KMS-11 (cell line): ENCODE data around the gene CCL1.

Experiments used
- H2AFZ ChIP-seq: fragments of 200-600 bp; sonication (generic); 2 replicates; pipeline ENCODE4 v1.6.1; 2016; ENCODE audit warnings: antibody characterized with exemption, mixed run types, low read depth
- H3K27ac ChIP-seq: fragments of 200-600 bp; sonication (generic); 2 replicates; pipeline ENCODE4 v1.6.1; 2016; ENCODE audit warnings: mild to moderate bottlenecking, mixed run types
- H3K27me3 ChIP-seq: fragments of 200-600 bp; sonication (generic); 2 replicates; pipeline ENCODE4 v1.6.1; 2017; ENCODE audit warnings: mild to moderate bottlenecking, low read depth, mixed run types, moderate library complexity; ENCODE audit not compliant: insufficient read depth
- H3K36me3 ChIP-seq: fragments of 200-600 bp; sonication (generic); 2 replicates; pipeline ENCODE4 v1.6.1; 2017; ENCODE audit warnings: mild to moderate bottlenecking, mixed run types; ENCODE audit not compliant: insufficient read depth
- H3K4me1 ChIP-seq: fragments of 200-600 bp; sonication (generic); 2 replicates; pipeline ENCODE4 v1.6.1; 2016; ENCODE audit warnings: mild to moderate bottlenecking, low read depth, mixed run types; ENCODE audit not compliant: poor library complexity, severe bottlenecking
- H3K4me2 ChIP-seq: fragments of 200-600 bp; sonication (generic); 2 replicates; pipeline ENCODE4 v1.7.0; 2016; ENCODE audit warnings: mild to moderate bottlenecking, mixed run types
- H3K4me3 ChIP-seq: fragments of 200-600 bp; sonication (generic); IDR thresholded peaks from 2 replicates; pipeline ENCODE4 v1.6.1; 2017; ENCODE audit warnings: low read depth, low read length, mixed read lengths; ENCODE audit not compliant: insufficient read depth
- H3K79me2 ChIP-seq: fragments of 200-600 bp; sonication (generic); 2 replicates; pipeline ENCODE4 v1.6.1; 2016; ENCODE audit warnings: low read depth, mixed run types; ENCODE audit not compliant: insufficient read depth
- H3K9ac ChIP-seq: fragments of 200-600 bp; sonication (generic); 2 replicates; pipeline ENCODE4 v1.6.1; 2016; ENCODE audit warnings: mild to moderate bottlenecking, mixed run types
- H4K20me1 ChIP-seq: fragments of 200-600 bp; sonication (generic); 2 replicates; pipeline ENCODE4 v1.6.1; 2016; ENCODE audit warnings: mild to moderate bottlenecking, mixed run types; ENCODE audit not compliant: insufficient read depth
- TF ChIP-seq, protein P1 (sequence below): fragments of 200-600 bp; sonication (generic); conservative IDR thresholded peaks from 2 replicates; pipeline ENCODE4 v1.6.1; 2017; ENCODE audit warnings: low read depth, mild to moderate bottlenecking, antibody characterized with exemption, low read length, moderate library complexity, mixed read lengths

The CCL1 gene

DNA sequence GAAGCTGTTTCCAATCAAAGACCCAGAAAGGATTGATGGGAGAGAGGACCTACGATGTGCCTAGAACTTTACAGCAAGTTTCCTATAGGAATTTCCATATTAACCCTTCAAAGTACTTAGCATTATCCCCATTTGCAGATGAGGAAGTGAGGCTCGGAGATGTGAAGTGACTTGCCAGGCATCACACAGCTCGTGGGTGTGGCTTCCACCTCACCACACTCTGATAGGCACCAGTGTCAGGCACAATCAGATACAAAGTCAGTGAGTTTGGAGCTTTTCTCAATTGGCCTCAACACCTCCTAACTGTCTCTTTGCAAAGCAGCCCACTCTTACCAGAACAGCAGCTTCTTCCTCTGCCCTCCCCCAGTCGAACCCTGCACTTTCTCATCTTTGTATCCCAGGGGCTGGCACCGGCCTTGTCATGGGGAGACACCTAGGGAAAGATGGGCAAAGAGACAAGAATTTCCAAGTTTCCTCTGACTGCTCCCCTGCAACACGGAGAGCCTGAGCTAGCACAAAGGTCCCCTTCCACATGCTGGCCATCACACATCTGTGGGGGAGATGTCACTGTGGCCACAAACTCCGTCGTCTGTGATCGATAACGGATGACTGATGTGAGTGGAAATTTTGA, 37.4 kb upstream of the CCL1 start:
- Histone ChIP-seq H3K36me3 (no peaks in the 10 kb centered on the region), H3K79me2 (no peaks in the 10 kb centered on the region), H3K27me3 (no peaks in the 10 kb centered on the region), H3K4me1 (peaks cover 24% of the 10 kb centered on the region), H2AFZ (no peak overlapping the region), H3K4me2 (no peak overlapping the region), H3K9ac (no peak overlapping the region), H3K27ac (no peak overlapping the region), H3K4me3 (no peak overlapping the region), H4K20me1 (no peaks in the 10 kb centered on the region)
- TF ChIP-seq, protein P1, sequence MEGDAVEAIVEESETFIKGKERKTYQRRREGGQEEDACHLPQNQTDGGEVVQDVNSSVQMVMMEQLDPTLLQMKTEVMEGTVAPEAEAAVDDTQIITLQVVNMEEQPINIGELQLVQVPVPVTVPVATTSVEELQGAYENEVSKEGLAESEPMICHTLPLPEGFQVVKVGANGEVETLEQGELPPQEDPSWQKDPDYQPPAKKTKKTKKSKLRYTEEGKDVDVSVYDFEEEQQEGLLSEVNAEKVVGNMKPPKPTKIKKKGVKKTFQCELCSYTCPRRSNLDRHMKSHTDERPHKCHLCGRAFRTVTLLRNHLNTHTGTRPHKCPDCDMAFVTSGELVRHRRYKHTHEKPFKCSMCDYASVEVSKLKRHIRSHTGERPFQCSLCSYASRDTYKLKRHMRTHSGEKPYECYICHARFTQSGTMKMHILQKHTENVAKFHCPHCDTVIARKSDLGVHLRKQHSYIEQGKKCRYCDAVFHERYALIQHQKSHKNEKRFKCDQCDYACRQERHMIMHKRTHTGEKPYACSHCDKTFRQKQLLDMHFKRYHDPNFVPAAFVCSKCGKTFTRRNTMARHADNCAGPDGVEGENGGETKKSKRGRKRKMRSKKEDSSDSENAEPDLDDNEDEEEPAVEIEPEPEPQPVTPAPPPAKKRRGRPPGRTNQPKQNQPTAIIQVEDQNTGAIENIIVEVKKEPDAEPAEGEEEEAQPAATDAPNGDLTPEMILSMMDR = no peak

DNA sequence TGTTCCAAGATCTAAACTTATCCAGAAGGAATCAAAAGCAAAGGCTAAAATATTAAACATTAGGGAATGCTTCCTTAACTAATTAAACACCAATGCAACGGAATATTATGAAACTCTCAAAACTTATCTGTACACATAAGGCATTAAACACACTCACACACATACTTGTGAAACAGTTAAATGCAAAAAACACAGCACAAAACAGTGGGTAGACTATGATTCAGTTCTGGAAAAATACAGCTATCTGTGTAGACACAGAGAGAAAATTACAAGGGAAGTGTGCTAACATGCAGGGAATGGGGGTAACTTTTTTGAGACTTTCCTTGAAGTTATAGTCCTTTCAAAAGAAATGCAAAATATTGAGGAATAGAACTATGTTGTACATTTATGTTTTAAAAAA, 36.7 kb upstream of the CCL1 start:
- Histone ChIP-seq H4K20me1 (no peaks in the 10 kb centered on the region), H3K4me2 (no peak overlapping the region), H3K27ac (no peak overlapping the region), H3K79me2 (no peaks in the 10 kb centered on the region), H2AFZ (no peak overlapping the region), H3K4me3 (no peak overlapping the region), H3K4me1 (peaks cover 27% of the 10 kb centered on the region), H3K27me3 (no peaks in the 10 kb centered on the region), H3K9ac (no peak overlapping the region), H3K36me3 (no peaks in the 10 kb centered on the region)
- TF ChIP-seq, protein P1 = no peak

DNA sequence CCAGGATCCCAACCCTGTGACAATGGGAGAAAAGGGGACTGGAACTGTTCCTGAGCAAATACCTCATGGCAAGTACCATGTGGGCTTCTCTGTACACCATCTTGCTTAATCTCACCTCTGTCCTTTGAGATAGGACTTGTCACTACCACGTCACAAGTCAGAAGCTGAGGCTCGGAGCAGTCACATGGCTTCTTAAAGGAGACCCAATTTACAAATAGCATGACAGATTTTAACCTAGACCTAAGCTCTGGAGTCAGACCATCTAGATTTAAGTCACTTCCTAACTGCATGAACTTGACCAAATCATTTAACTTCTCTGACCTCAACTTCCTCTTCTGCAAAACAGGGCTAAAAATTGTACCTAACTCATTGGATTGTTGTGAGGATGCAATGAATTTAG, 36.0 kb upstream of the CCL1 start:
- Histone ChIP-seq H3K27me3 (no peaks in the 10 kb centered on the region), H2AFZ (no peak overlapping the region), H3K4me1 (peaks cover 34% of the 10 kb centered on the region), H3K4me2 (no peak overlapping the region), H3K9ac (no peak overlapping the region), H3K79me2 (no peaks in the 10 kb centered on the region), H3K4me3 (no peak overlapping the region), H3K36me3 (no peaks in the 10 kb centered on the region), H3K27ac (no peak overlapping the region), H4K20me1 (no peaks in the 10 kb centered on the region)
- TF ChIP-seq, protein P1 = no peak

DNA sequence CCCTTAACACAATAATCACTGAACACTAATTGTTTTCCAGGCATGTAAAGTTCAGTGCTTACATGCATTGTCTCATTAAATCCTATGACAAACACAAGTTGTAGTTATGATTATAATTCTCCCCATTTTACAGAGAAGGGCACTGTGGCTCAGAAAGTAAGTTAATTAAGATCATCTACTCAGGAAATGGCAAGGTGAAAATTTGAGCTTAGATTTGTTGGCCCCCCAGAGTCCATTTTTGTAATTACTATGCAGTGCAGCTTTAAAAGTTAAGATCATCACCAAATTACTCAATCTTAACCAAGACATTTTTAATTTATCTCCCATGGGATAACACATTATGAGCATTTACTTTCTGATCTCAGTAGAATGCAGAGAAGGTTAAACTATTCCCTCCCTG, 34.2 kb upstream of the CCL1 start:
- Histone ChIP-seq H3K27ac (no peak overlapping the region), H3K79me2 (no peaks in the 10 kb centered on the region), H3K36me3 (no peaks in the 10 kb centered on the region), H3K4me3 (no peak overlapping the region), H3K27me3 (no peaks in the 10 kb centered on the region), H3K4me2 (no peak overlapping the region), H2AFZ (no peak overlapping the region), H4K20me1 (no peaks in the 10 kb centered on the region), H3K4me1 (peaks cover 51% of the 10 kb centered on the region), H3K9ac (no peak overlapping the region)
- TF ChIP-seq, protein P1 = peak; percentile 62
